Measurements from ENCODE around the gene TNFAIP2.

TNFAIP2 gene

DNA sequence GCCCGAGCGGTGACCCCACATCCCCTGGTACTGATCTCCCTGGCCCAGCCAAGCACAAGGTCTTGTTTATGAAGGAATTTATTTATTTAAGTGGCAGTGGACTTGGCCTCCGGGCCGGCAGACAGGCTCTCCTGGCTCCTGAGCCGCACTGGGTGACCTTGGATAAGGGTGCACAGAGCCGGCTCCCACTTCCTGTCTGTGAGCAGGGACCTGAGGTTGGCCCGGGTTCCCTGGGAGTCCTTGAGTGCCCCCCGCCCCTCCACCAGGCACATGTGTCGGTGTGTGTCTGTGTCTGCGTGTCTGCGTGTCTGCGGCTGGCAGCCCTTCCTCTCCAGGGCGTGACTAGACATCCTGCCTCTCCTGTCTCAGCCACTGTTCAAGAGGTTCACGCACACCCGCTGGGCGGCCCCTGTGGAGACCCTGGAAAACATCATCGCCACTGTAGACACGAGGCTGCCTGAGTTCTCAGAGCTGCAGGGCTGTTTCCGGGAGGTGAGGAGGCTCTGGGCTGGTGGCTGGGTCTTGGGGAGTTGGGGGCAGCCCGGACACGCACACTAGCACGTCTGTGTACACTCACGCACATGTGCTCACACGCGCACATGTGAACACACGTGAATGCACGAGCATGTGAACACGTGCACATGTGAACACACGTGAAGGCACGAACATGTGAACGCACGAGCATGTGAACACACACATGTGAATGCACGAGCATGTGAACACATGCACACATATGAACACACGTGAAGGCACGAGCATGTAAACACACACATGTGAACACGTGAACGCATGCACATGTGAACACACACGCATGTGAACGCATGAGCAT lies 9.3 kb downstream of the TNFAIP2 start:
- DNase-seq (ENCODE audit: low read depth, low spot score), result peak; percentile 72
- TF ChIP-seq CTCF (IDR thresholded peaks at IDR 0.05; ENCODE audit: low read depth, low read length), result no peak
- in situ Hi-C loops (cut with HindIII; ENCODE audit: low sequenced_read_pairs), result no loop called here
- H3K4me3 ChIP-seq (ENCODE audit: low read depth, low read length), result no peak overlapping the region

DNA sequence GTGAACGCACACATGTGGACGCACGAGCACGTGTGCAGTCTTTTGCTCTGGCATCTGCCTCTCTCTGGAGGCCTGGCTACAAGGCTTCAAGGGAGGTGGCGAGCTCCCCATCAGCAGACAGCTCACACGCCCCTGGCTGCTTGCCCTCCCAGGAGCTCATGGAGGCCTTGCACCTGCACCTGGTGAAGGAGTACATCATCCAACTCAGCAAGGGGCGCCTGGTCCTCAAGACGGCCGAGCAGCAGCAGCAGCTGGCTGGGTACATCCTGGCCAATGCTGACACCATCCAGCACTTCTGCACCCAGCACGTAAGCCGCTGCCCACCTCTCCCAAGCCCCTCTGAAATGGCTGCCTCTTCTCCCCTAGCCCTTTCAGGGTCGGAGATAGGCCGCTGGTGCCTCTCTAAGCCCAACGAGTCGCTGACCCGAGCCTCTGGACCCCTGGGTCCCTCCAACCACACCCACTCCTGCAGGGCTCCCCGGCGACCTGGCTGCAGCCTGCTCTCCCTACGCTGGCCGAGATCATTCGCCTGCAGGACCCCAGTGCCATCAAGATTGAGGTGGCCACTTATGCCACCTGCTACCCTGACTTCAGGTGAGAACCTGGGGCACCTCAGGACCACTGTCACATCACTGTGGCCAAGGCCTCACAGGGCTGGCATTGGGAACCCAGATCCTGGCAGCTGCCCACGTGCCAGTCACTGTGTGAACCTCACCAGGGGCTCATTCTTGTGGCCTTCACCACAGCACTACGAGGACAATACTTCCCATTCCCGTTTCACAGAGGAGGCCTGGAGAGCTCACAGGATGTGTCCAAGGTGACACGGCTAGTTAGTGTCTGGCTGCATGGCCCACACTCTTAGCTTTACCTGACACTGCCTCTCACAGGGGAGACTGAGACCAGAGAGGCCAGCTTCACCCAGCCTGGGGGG lies 10.2 kb downstream of the TNFAIP2 start:
- no peak for TF ChIP-seq CTCF (IDR thresholded peaks at IDR 0.05; ENCODE audit: low read depth, low read length)
- DNase-seq (ENCODE audit: low read depth, low spot score), result no peak
- in situ Hi-C loops (cut with HindIII; ENCODE audit: low sequenced_read_pairs), result no loop called here
- no peak overlapping the region for H3K4me3 ChIP-seq (ENCODE audit: low read depth, low read length)

- H3K4me3 ChIP-seq (ENCODE audit: low read depth, low read length), result no peak overlapping the region
These were observed 11.1 kb downstream of the TNFAIP2 start for GRCh38 chr14:103134405-103134804.

GRCh38 chr14:103134919-103135318 lies 11.7 kb downstream of the TNFAIP2 start:
- H3K4me3 ChIP-seq (ENCODE audit: low read depth, low read length), result no peak overlapping the region
- TF ChIP-seq CTCF (IDR thresholded peaks at IDR 0.05; ENCODE audit: low read depth, low read length), result no peak
- in situ Hi-C loops (cut with HindIII; ENCODE audit: low sequenced_read_pairs), result no loop called here
- no peak for DNase-seq (ENCODE audit: low read depth, low spot score)

More at GRCh38 chr14:103134405-103134804, 11.1 kb downstream of the TNFAIP2 start:
- DNase-seq (ENCODE audit: low read depth, low spot score), result no peak
- in situ Hi-C loops (cut with HindIII; ENCODE audit: low sequenced_read_pairs), result no loop called here
- TF ChIP-seq CTCF (IDR thresholded peaks at IDR 0.05; ENCODE audit: low read depth, low read length), result no peak

GRCh38 chr14:103135333-103136260 lies 12.3 kb downstream of the TNFAIP2 start:
- H3K4me3 ChIP-seq (ENCODE audit: low read depth, low read length), result no peak overlapping the region
- in situ Hi-C loops (cut with HindIII; ENCODE audit: low sequenced_read_pairs), result no loop called here
- TF ChIP-seq CTCF (IDR thresholded peaks at IDR 0.05; ENCODE audit: low read depth, low read length), result no peak
- DNase-seq (ENCODE audit: low read depth, low spot score), result no peak
